K562 (cell line): Measurements from ENCODE around the gene KLK2. TPM values are rescaled to one million over a fixed set of nuclear protein-coding genes. Genes with fewer than 3 reads are reported as not detected.
A peak's percentile ranks its signal among the peaks of the same experiment; 100 is the strongest.

Experiments used
- ASH1L ChIP-seq: fragments of 450-650 bp; IDR thresholded peaks from 2 replicates; pipeline ENCODE4 v1.6.1; 2018; ENCODE audit warnings: borderline replicate concordance, mild to moderate bottlenecking, low read depth; ENCODE audit not compliant: partially characterized antibody
- CHD2 ChIP-seq: IDR thresholded peaks from 2 replicates; pipeline ENCODE4 v1.6.1; 2011; ENCODE audit warnings: low read depth, low read length
- ESRRA ChIP-seq: fragments of 450-650 bp; IDR thresholded peaks from 2 replicates; pipeline ENCODE4 v1.6.1; 2014; ENCODE audit warnings: low read depth, mild to moderate bottlenecking, moderate library complexity, borderline replicate concordance
- ETV5 ChIP-seq: sonication (generic); formaldehyde crosslinking; IDR thresholded peaks from 2 replicates; pipeline ENCODE4 v1.4.0; 2020; ENCODE audit warnings: low read depth, mild to moderate bottlenecking, missing genetic modification reagents
- HMGN3 ChIP-seq: IDR thresholded peaks from 2 replicates; pipeline ENCODE4 v1.6.1; 2011; ENCODE audit warnings: borderline replicate concordance, low read depth, mild to moderate bottlenecking, mixed read lengths, low read length; ENCODE audit not compliant: insufficient read length; ENCODE audit errors: extremely low read depth
- HNRNPL ChIP-seq: fragments of 200-400 bp; formaldehyde crosslinking; IDR thresholded peaks from 2 replicates; pipeline ENCODE4 v1.6.1; 2017; ENCODE audit warnings: low read depth, mild to moderate bottlenecking, low read length
- KDM1A ChIP-seq, 2 experiments: fragments of 450-650 bp; IDR thresholded peaks; 2 replicates each; pipeline ENCODE4 v1.6.1; 2016; ENCODE audit warnings: mild to moderate bottlenecking in 2 of 2
- LARP7 ChIP-seq: fragments of 450-650 bp; IDR thresholded peaks from 2 replicates; pipeline ENCODE4 v1.6.1; 2016
- NRF1 ChIP-seq, 2 experiments: fragments of 450-650 bp; IDR thresholded peaks in 1 of 2; conservative IDR thresholded peaks in 1 of 2; 2 replicates each; pipeline ENCODE4 v1.6.1; 2014; ENCODE audit warnings: mild to moderate bottlenecking in 2 of 2
- POLR2B ChIP-seq: fragments of 450-650 bp; IDR thresholded peaks from 2 replicates; pipeline ENCODE4 v1.6.1; 2018; ENCODE audit warnings: low read depth; ENCODE audit not compliant: partially characterized antibody
- SMC3 ChIP-seq: conservative IDR thresholded peaks from 2 replicates; pipeline ENCODE4 v1.6.1; 2011; ENCODE audit warnings: low read depth, low read length, improper control_type of control experiment; ENCODE audit not compliant: insufficient read depth
- STAT5B ChIP-seq: fragments of 250-450 bp; sonication (Bioruptor Pico); IDR thresholded peaks from 2 replicates; pipeline ENCODE4 v1.8.0; 2021; ENCODE audit warnings: mild to moderate bottlenecking, inconsistent platforms
- ZNF3 ChIP-seq: fragments of 250-450 bp; sonication (Bioruptor Pico); IDR thresholded peaks from 2 replicates; pipeline ENCODE4 v1.5.0; 2021; ENCODE audit warnings: mild to moderate bottlenecking, moderate library complexity
- ZNF785 ChIP-seq: fragments of 250-450 bp; sonication (Bioruptor Pico); IDR thresholded peaks from 2 replicates; pipeline ENCODE4 v1.4.0; 2020; ENCODE audit warnings: mild to moderate bottlenecking
- polyA plus RNA-seq, 8 experiments: library from polyadenylated mRNA; depleted of rRNA in 4 of 8; stranded (reverse) in 5 of 8; unstranded in 3 of 8; fragments of >200 nt; fragmentation: Nextera tagmentation in 2 of 8; fragmentation: Illumina TruSeq in 1 of 8; extraction: Ambion mirVana in 2 of 8; extraction: Trizol in 1 of 8; gene quantifications; 2 replicates each; pipeline versions ENCODE4 v1.2.1 to v1.2.3, GENCODE V29; 2011 to 2014; ENCODE audit warnings: inconsistent platforms in 1 of 8, missing spikeins in 1 of 8
- total RNA-seq, 7 experiments: library from RNA; depleted of rRNA in 6 of 7; stranded (reverse); fragments of >200 nt in 6 of 7; fragmentation: Illumina TruSeq in 2 of 7; extraction: Trizol in 2 of 7; gene quantifications; 2 replicates each; pipeline versions ENCODE4 v1.2.1 to v1.2.3, GENCODE V29; 2011 to 2021; ENCODE audit warnings: low replicate concordance in 1 of 7
- TF ChIP-seq, protein P1 (sequence below): fragments of 200-800 bp; sonication (Bioruptor generic); IDR thresholded peaks from 2 replicates; pipeline ENCODE4 v1.6.1; 2017; ENCODE audit warnings: missing genetic modification characterization, missing compliant biosample characterization
- TF ChIP-seq, protein P2 (sequence below): fragments of 450-650 bp; IDR thresholded peaks from 2 replicates; pipeline ENCODE4 v1.6.1; 2016; ENCODE audit warnings: low read depth, mild to moderate bottlenecking, moderate library complexity
- TF ChIP-seq, protein P3 (sequence below): fragments of 250-450 bp; sonication (Bioruptor Pico); IDR thresholded peaks from 2 replicates; pipeline ENCODE4 v1.5.0; 2020; ENCODE audit warnings: mild to moderate bottlenecking, borderline replicate concordance
- TF ChIP-seq, protein P4 (sequence below): sonication (generic); formaldehyde crosslinking; IDR thresholded peaks from 2 replicates; pipeline ENCODE4 v1.8.0; 2022; ENCODE audit warnings: mild to moderate bottlenecking, missing genetic modification reagents

KLK2 gene
- total and polyA plus RNA-seq, 9 of the 15 experiments (the other 6 are each of a cell fraction or from before 2014, with no cell fraction given), result 0.11 to 0.47 (median 0.23) TPM; not detected in 1

DNA sequence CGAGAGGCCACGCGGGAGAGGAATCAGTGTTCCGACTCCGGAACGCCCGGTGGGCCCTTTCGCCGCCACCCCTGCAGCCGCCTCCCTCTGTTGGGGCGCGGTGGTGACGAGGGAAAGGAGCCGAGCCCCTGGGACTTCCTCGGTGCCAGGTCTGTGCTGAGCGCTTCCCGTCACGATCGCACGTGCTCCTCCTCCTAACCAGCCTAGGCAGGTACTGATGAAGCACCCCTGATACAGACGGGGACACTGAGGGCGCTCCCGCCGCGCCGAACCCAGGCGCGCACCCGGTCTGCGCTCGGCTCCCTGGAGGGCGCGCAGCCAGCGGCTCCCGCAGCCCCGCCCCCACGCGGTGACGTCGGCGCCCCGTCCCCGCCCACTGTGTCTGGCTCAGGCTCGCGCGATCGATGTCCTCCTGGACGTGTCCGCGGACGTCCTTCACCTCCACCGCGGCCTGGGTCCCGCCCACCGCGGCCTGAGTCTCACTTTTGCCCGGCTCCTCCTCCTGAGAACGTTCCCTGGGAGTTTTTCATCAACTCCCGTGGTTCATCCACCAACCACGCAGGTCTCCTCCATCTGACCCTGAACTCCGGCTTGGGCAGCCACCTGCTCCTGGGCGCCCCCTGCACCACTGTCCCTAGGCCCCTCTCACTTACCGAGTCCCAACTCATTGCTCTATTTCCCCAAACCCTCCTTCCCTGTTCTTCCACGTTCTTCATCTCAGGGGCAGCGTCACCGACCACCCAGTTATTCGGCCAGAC lies 37.3 kb upstream of the KLK2 start (continued):
- TF ChIP-seq, protein P1, sequence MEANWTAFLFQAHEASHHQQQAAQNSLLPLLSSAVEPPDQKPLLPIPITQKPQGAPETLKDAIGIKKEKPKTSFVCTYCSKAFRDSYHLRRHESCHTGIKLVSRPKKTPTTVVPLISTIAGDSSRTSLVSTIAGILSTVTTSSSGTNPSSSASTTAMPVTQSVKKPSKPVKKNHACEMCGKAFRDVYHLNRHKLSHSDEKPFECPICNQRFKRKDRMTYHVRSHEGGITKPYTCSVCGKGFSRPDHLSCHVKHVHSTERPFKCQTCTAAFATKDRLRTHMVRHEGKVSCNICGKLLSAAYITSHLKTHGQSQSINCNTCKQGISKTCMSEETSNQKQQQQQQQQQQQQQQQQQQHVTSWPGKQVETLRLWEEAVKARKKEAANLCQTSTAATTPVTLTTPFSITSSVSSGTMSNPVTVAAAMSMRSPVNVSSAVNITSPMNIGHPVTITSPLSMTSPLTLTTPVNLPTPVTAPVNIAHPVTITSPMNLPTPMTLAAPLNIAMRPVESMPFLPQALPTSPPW (CRISPR knock-in tag), result no peak
- no peak for TF ChIP-seq STAT5B
- 0 out of 2 replicates have a peak, but pooled peaks have one; percentile 8 for TF ChIP-seq ETV5 (CRISPR knock-in tag)
- TF ChIP-seq POLR2B, result peak; percentile 49
- no peak for TF ChIP-seq LARP7
- peak; percentile 55 for TF ChIP-seq CHD2
- peak; percentile 93 for TF ChIP-seq ESRRA
- TF ChIP-seq, protein P2, sequence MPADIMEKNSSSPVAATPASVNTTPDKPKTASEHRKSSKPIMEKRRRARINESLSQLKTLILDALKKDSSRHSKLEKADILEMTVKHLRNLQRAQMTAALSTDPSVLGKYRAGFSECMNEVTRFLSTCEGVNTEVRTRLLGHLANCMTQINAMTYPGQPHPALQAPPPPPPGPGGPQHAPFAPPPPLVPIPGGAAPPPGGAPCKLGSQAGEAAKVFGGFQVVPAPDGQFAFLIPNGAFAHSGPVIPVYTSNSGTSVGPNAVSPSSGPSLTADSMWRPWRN, result no peak
- no peak for TF ChIP-seq ASH1L
- TF ChIP-seq ZNF3, result no peak
- TF ChIP-seq KDM1A (IDR thresholded peaks at IDR 0.05), result no peak
- peak; percentile 82 to 84 for TF ChIP-seq NRF1 (conservative IDR thresholded peaks at IDR 0.05 in 1 of 2, IDR thresholded peaks at IDR 0.05 in 1 of 2)
- TF ChIP-seq SMC3, result no peak
- TF ChIP-seq, protein P3, sequence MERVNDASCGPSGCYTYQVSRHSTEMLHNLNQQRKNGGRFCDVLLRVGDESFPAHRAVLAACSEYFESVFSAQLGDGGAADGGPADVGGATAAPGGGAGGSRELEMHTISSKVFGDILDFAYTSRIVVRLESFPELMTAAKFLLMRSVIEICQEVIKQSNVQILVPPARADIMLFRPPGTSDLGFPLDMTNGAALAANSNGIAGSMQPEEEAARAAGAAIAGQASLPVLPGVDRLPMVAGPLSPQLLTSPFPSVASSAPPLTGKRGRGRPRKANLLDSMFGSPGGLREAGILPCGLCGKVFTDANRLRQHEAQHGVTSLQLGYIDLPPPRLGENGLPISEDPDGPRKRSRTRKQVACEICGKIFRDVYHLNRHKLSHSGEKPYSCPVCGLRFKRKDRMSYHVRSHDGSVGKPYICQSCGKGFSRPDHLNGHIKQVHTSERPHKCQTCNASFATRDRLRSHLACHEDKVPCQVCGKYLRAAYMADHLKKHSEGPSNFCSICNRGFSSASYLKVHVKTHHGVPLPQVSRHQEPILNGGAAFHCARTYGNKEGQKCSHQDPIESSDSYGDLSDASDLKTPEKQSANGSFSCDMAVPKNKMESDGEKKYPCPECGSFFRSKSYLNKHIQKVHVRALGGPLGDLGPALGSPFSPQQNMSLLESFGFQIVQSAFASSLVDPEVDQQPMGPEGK (CRISPR knock-in tag), result no peak
- TF ChIP-seq ZNF785 (CRISPR knock-in tag), result no peak
- TF ChIP-seq HMGN3, result peak; percentile 26
- TF ChIP-seq, protein P4, sequence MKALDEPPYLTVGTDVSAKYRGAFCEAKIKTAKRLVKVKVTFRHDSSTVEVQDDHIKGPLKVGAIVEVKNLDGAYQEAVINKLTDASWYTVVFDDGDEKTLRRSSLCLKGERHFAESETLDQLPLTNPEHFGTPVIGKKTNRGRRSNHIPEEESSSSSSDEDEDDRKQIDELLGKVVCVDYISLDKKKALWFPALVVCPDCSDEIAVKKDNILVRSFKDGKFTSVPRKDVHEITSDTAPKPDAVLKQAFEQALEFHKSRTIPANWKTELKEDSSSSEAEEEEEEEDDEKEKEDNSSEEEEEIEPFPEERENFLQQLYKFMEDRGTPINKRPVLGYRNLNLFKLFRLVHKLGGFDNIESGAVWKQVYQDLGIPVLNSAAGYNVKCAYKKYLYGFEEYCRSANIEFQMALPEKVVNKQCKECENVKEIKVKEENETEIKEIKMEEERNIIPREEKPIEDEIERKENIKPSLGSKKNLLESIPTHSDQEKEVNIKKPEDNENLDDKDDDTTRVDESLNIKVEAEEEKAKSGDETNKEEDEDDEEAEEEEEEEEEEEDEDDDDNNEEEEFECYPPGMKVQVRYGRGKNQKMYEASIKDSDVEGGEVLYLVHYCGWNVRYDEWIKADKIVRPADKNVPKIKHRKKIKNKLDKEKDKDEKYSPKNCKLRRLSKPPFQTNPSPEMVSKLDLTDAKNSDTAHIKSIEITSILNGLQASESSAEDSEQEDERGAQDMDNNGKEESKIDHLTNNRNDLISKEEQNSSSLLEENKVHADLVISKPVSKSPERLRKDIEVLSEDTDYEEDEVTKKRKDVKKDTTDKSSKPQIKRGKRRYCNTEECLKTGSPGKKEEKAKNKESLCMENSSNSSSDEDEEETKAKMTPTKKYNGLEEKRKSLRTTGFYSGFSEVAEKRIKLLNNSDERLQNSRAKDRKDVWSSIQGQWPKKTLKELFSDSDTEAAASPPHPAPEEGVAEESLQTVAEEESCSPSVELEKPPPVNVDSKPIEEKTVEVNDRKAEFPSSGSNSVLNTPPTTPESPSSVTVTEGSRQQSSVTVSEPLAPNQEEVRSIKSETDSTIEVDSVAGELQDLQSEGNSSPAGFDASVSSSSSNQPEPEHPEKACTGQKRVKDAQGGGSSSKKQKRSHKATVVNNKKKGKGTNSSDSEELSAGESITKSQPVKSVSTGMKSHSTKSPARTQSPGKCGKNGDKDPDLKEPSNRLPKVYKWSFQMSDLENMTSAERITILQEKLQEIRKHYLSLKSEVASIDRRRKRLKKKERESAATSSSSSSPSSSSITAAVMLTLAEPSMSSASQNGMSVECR (CRISPR knock-in tag), result peak; percentile 18; the same call in 1 of the 2 replicates
- TF ChIP-seq HNRNPL, result no peak
